Esophagus squamous epithelium (tissue), 4 donors: ENCODE measurements around the gene MLX.

Experiments
- CTCF ChIP-seq, 6 experiments: fragments of 450-650 bp in 4 of 6; fragments of 200-600 bp in 2 of 6; sonication (generic) in 2 of 6; IDR thresholded peaks; one replicate each; pipeline ENCODE4 v1.5.1; 2016 to 2019; ENCODE audit warnings: antibody characterized with exemption in 6 of 6, mild to moderate bottlenecking in 4 of 6, moderate library complexity in 4 of 6
- POLR2A ChIP-seq, 4 donors: fragments of 450-650 bp; IDR thresholded peaks; one replicate each; pipeline ENCODE4 v1.6.1; 2017; ENCODE audit warnings: antibody characterized with exemption in 4 of 4, mild to moderate bottlenecking in 4 of 4, moderate library complexity in 3 of 4

GRCh38 chr17:42585353-42585752 lies 18.5 kb downstream of the MLX start:
- TF ChIP-seq CTCF (IDR thresholded peaks at IDR 0.05): no peak
- TF ChIP-seq POLR2A (IDR thresholded peaks at IDR 0.05): no peak
